ENCODE results near the gene DNM2. TPM values are rescaled to one million over a fixed set of nuclear protein-coding genes. Genes with fewer than 3 reads are reported as not detected.

DNM2 gene
- total RNA-seq, 1 experiment from 2014 or later = 131 TPM

DNA sequence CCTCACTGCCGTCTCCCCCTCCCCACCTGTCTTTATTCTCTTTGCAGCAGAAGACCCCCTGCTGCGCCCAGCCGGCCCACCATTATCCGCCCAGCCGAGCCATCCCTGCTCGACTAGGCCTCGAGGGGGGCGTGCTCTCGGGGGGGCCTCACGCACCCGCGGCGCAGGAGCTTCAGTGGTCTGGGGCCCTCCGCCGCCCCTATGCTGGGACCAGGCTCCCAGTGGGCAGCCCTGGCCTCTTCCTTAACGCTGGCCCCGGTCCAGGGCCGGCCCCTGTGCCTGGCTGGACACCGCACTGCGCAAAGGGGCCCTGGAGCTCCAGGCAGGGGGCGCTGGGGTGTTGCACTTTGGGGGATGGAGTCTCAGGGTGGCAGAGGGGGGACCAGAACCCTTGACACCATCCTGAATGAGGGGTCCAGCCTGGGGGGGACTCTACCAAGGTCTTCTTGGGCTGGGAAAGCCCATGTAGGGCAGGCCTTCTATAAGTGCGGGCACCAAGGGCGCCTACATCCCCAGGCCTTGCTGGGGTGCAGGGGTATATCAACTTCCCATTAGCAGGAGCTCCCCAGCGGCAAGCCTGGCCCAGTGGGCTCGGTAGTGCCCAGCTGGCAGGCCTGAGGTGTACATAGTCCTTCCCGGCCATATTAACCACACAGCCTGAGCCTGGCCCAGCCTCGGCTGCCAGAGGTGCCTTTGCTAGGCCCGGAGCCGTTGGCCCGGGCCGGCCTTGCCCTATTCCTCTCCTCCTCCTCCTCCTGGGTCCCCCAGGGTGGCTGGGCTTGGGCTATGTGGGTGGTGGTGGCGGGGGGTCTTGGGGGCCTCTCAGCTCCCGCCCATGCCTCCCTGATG is 113.3 kb downstream of the DNM2 start:
- ChIA-PET CTCF (interaction anchor here (1.2 to 4.5 kb wide), 3 partner anchors 27 to 113 kb away, joined by 4 to 23 read pairs (median 22); partner anchors contain the start of gene DNM2), POLR2A (no interaction called here)
- H3K27ac Mint-ChIP-seq = no peak overlapping the region
- no peak overlapping the region for H3K4me3 Mint-ChIP-seq
- ATAC-seq = no peak
- H3K27me3 Mint-ChIP-seq (ENCODE audit: low read depth) = 0 out of 2 replicates have a peak, but pooled peaks cover under 1% of the 10 kb centered on the region
- no peak for DNase-seq (ENCODE audit: low spot score)
- H3K4me1 Mint-ChIP-seq = peaks cover under 1% of the 10 kb centered on the region; the same call in 1 of the 2 replicates
- H3K36me3 Mint-ChIP-seq = peaks cover 13% of the 10 kb centered on the region; the same call in 1 of the 2 replicates
- H3K9me3 Mint-ChIP-seq = no peaks in the 10 kb centered on the region; the same call in 1 of the 2 replicates
- TF ChIP-seq, protein P1, sequence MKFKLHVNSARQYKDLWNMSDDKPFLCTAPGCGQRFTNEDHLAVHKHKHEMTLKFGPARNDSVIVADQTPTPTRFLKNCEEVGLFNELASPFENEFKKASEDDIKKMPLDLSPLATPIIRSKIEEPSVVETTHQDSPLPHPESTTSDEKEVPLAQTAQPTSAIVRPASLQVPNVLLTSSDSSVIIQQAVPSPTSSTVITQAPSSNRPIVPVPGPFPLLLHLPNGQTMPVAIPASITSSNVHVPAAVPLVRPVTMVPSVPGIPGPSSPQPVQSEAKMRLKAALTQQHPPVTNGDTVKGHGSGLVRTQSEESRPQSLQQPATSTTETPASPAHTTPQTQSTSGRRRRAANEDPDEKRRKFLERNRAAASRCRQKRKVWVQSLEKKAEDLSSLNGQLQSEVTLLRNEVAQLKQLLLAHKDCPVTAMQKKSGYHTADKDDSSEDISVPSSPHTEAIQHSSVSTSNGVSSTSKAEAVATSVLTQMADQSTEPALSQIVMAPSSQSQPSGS (CRISPR knock-in tag; IDR thresholded peaks at IDR 0.05; ENCODE audit: borderline replicate concordance, low read depth) = no peak
- TF ChIP-seq ZNF121 (CRISPR knock-in tag; IDR thresholded peaks at IDR 0.05) (no peak), JAZF1 (CRISPR knock-in tag; IDR thresholded peaks at IDR 0.05) (no peak), ZNF232 (CRISPR knock-in tag; IDR thresholded peaks at IDR 0.05) (no peak), TEAD1 (CRISPR knock-in tag; IDR thresholded peaks at IDR 0.05) (no peak), SMAD3 (CRISPR knock-in tag; IDR thresholded peaks at IDR 0.05; ENCODE audit: borderline replicate concordance) (no peak), SP1 (CRISPR knock-in tag; conservative IDR thresholded peaks at IDR 0.05) (no peak), GABPB1 (CRISPR knock-in tag; IDR thresholded peaks at IDR 0.05) (no peak), ZBTB21 (CRISPR knock-in tag; IDR thresholded peaks at IDR 0.05; ENCODE audit: borderline replicate concordance) (no peak), ZNF671 (CRISPR knock-in tag; IDR thresholded peaks at IDR 0.05) (no peak), EMX1 (CRISPR knock-in tag; IDR thresholded peaks at IDR 0.05) (no peak), GRHL2 (CRISPR knock-in tag; IDR thresholded peaks at IDR 0.05; ENCODE audit: insufficient replicate concordance, severe bottlenecking) (no peak), HMGA2 (CRISPR knock-in tag; IDR thresholded peaks at IDR 0.05) (no peak), ESRRA (CRISPR knock-in tag; IDR thresholded peaks at IDR 0.05; ENCODE audit: borderline replicate concordance) (no peak)
- TF ChIP-seq, protein P2, sequence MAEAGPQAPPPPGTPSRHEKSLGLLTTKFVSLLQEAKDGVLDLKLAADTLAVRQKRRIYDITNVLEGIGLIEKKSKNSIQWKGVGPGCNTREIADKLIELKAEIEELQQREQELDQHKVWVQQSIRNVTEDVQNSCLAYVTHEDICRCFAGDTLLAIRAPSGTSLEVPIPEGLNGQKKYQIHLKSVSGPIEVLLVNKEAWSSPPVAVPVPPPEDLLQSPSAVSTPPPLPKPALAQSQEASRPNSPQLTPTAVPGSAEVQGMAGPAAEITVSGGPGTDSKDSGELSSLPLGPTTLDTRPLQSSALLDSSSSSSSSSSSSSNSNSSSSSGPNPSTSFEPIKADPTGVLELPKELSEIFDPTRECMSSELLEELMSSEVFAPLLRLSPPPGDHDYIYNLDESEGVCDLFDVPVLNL (CRISPR knock-in tag; IDR thresholded peaks at IDR 0.05; ENCODE audit: borderline replicate concordance, low read depth) = no peak
- TF ChIP-seq, protein P3, sequence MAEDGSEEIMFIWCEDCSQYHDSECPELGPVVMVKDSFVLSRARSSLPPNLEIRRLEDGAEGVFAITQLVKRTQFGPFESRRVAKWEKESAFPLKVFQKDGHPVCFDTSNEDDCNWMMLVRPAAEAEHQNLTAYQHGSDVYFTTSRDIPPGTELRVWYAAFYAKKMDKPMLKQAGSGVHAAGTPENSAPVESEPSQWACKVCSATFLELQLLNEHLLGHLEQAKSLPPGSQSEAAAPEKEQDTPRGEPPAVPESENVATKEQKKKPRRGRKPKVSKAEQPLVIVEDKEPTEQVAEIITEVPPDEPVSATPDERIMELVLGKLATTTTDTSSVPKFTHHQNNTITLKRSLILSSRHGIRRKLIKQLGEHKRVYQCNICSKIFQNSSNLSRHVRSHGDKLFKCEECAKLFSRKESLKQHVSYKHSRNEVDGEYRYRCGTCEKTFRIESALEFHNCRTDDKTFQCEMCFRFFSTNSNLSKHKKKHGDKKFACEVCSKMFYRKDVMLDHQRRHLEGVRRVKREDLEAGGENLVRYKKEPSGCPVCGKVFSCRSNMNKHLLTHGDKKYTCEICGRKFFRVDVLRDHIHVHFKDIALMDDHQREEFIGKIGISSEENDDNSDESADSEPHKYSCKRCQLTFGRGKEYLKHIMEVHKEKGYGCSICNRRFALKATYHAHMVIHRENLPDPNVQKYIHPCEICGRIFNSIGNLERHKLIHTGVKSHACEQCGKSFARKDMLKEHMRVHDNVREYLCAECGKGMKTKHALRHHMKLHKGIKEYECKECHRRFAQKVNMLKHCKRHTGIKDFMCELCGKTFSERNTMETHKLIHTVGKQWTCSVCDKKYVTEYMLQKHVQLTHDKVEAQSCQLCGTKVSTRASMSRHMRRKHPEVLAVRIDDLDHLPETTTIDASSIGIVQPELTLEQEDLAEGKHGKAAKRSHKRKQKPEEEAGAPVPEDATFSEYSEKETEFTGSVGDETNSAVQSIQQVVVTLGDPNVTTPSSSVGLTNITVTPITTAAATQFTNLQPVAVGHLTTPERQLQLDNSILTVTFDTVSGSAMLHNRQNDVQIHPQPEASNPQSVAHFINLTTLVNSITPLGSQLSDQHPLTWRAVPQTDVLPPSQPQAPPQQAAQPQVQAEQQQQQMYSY (CRISPR knock-in tag; IDR thresholded peaks at IDR 0.05) = no peak
- TF ChIP-seq, protein P4, sequence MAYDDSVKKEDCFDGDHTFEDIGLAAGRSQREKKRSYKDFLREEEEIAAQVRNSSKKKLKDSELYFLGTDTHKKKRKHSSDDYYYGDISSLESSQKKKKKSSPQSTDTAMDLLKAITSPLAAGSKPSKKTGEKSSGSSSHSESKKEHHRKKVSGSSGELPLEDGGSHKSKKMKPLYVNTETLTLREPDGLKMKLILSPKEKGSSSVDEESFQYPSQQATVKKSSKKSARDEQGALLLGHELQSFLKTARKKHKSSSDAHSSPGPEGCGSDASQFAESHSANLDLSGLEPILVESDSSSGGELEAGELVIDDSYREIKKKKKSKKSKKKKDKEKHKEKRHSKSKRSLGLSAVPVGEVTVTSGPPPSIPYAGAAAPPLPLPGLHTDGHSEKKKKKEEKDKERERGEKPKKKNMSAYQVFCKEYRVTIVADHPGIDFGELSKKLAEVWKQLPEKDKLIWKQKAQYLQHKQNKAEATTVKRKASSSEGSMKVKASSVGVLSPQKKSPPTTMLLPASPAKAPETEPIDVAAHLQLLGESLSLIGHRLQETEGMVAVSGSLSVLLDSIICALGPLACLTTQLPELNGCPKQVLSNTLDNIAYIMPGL (CRISPR knock-in tag; IDR thresholded peaks at IDR 0.05) = no peak
- TF ChIP-seq, protein P5, sequence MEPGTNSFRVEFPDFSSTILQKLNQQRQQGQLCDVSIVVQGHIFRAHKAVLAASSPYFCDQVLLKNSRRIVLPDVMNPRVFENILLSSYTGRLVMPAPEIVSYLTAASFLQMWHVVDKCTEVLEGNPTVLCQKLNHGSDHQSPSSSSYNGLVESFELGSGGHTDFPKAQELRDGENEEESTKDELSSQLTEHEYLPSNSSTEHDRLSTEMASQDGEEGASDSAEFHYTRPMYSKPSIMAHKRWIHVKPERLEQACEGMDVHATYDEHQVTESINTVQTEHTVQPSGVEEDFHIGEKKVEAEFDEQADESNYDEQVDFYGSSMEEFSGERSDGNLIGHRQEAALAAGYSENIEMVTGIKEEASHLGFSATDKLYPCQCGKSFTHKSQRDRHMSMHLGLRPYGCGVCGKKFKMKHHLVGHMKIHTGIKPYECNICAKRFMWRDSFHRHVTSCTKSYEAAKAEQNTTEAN (CRISPR knock-in tag; IDR thresholded peaks at IDR 0.05) = no peak
- TF ChIP-seq, protein P6, sequence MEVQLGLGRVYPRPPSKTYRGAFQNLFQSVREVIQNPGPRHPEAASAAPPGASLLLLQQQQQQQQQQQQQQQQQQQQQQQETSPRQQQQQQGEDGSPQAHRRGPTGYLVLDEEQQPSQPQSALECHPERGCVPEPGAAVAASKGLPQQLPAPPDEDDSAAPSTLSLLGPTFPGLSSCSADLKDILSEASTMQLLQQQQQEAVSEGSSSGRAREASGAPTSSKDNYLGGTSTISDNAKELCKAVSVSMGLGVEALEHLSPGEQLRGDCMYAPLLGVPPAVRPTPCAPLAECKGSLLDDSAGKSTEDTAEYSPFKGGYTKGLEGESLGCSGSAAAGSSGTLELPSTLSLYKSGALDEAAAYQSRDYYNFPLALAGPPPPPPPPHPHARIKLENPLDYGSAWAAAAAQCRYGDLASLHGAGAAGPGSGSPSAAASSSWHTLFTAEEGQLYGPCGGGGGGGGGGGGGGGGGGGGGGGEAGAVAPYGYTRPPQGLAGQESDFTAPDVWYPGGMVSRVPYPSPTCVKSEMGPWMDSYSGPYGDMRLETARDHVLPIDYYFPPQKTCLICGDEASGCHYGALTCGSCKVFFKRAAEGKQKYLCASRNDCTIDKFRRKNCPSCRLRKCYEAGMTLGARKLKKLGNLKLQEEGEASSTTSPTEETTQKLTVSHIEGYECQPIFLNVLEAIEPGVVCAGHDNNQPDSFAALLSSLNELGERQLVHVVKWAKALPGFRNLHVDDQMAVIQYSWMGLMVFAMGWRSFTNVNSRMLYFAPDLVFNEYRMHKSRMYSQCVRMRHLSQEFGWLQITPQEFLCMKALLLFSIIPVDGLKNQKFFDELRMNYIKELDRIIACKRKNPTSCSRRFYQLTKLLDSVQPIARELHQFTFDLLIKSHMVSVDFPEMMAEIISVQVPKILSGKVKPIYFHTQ (CRISPR knock-in tag; IDR thresholded peaks at IDR 0.05) = no peak
- TF ChIP-seq, protein P7, sequence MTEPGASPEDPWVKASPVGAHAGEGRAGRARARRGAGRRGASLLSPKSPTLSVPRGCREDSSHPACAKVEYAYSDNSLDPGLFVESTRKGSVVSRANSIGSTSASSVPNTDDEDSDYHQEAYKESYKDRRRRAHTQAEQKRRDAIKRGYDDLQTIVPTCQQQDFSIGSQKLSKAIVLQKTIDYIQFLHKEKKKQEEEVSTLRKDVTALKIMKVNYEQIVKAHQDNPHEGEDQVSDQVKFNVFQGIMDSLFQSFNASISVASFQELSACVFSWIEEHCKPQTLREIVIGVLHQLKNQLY (CRISPR knock-in tag; IDR thresholded peaks at IDR 0.05) = no peak

All from WTC11 (cell line).